Measurements from ENCODE around the gene ARFRP1.

GRCh38 chr20:63751471-63752271, 43.9 kb upstream of the ARFRP1 start:
- TF ChIP-seq POLR2A (IDR thresholded peaks at IDR 0.05; ENCODE audit: low read length) (no peak), GATA1 (IDR thresholded peaks at IDR 0.05; ENCODE audit: low read depth, low read length) (no peak)
